Astrocyte (in vitro differentiated cells and primary cell): Measurements from ENCODE around the gene NSMF.

Source experiments
- CTCF ChIP-seq: IDR thresholded peaks from 2 replicates; pipeline ENCODE4 v1.5.1; 2011; ENCODE audit warnings: low read depth, mild to moderate bottlenecking, inconsistent platforms, low read length, moderate library complexity; ENCODE audit not compliant: insufficient read depth
- EZH2 ChIP-seq: IDR thresholded peaks from 2 replicates; pipeline ENCODE4 v1.6.1; 2012; ENCODE audit warnings: mild to moderate bottlenecking, low read length, inconsistent platforms; ENCODE audit not compliant: insufficient read depth

- no peak for TF ChIP-seq CTCF
- no peak for TF ChIP-seq EZH2
Measured at GRCh38 chr9:137501457-137501856, 42.3 kb upstream of the NSMF start.
